Esophagus (tissue), 2 donors: ENCODE data around the gene AKR1C3. TPM values are rescaled to one million over a fixed set of nuclear protein-coding genes. Genes with fewer than 3 reads are reported as not detected.
"Not testable (repeated sequence)": the region's sequence is repeated elsewhere in the genome, so short reads cannot be mapped to it uniquely, and the experiment has no call there.

ENCODE experiments used
- H3K27ac ChIP-seq, 2 donors: one replicate each; pipeline ENCODE4 v1.5.1; 2013; ENCODE audit warnings: low read depth in 2 of 2, mild to moderate bottlenecking in 2 of 2, inconsistent platforms in 1 of 2, low read length in 1 of 2, moderate library complexity in 1 of 2
- H3K27me3 ChIP-seq, 2 donors: one replicate each; pipeline ENCODE4 v1.6.1; 2013; ENCODE audit warnings: low read length in 2 of 2, control low read depth in 1 of 2, mild to moderate bottlenecking in 1 of 2; ENCODE audit not compliant: insufficient read depth in 2 of 2, control insufficient read depth in 1 of 2
- H3K36me3 ChIP-seq, 2 donors: one replicate each; pipeline ENCODE4 v1.6.1; 2013; ENCODE audit warnings: low read length in 1 of 2; ENCODE audit not compliant: control insufficient read depth in 2 of 2, insufficient read depth in 2 of 2
- H3K4me1 ChIP-seq, 2 donors: one replicate each; pipeline ENCODE4 v1.6.1; 2013; ENCODE audit warnings: low read length in 1 of 2; ENCODE audit not compliant: control insufficient read depth in 2 of 2, insufficient read depth in 2 of 2
- H3K4me3 ChIP-seq, 2 donors: one replicate each; pipeline ENCODE4 v1.5.1; 2013; ENCODE audit warnings: low read length in 2 of 2, mild to moderate bottlenecking in 2 of 2, low read depth in 1 of 2, moderate library complexity in 1 of 2
- H3K9me3 ChIP-seq, 2 donors: one replicate each; pipeline ENCODE4 v1.6.1; 2013; ENCODE audit warnings: mild to moderate bottlenecking in 2 of 2, low read depth in 1 of 2, low read length in 1 of 2, moderate library complexity in 1 of 2; ENCODE audit not compliant: control insufficient read depth in 2 of 2, insufficient read depth in 1 of 2
- WGBS, 2 donors: extraction: QIAGEN DNeasy Blood & Tissue Kit; methylation state at CpG; one replicate each; pipeline ENCODE4 v1.1.7; 2013; 5-methylcytosine and 5-hydroxymethylcytosine counted together
- polyA plus RNA-seq, 2 donors: library from polyadenylated mRNA; stranded (reverse); fragments of 200-250 nt; gene quantifications; one replicate each; pipeline ENCODE4 v1.2.3, GENCODE V29; 2013
- donor health status: healthy with polysubstance abuse.
- donor health status: Bipolar disorder and iron deficiency.

The AKR1C3 gene
- polyA plus RNA-seq, 2 donors, result 20.9 to 38.5 TPM

DNA sequence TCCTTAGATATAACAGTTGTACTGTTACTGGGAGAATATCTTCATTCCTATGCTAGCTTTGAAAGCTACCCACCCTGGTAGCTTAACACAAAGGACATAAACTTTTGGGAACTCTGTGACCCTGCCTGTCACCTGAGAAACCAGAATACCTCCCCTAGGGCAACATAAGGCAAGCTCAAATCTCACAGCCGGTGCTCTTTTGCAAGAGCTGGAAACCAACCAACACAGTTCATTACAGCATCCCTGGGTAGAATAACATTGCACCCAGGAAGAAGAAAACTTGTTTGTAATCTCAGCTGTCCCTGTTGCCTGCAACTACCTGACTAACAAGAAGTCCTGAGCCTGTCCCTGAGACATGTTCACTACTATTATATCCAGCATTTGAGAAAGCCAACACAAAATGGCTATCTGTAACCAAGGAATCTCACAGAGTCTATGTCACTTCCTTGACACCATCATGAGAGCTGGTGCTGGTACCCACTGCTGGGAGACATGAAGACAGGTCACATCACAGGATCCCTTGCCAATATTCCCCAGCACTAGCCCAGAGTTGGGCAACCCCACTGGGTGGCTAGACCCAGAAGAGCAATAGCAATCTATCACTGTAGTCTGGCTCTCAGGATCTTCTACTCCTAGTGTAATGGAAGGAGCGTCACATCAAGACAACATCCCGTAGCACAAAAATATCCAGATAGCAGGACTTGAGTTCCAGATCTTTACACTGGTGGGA lies 31.3 kb downstream of the AKR1C3 start:
- no peak overlapping the region for H3K4me3 ChIP-seq
- no peaks in the 10 kb centered on the region for H3K36me3 ChIP-seq
- no peak overlapping the region for H3K27ac ChIP-seq
- H3K27me3 ChIP-seq, result no peaks in the 10 kb centered on the region
- no peaks in the 10 kb centered on the region for H3K9me3 ChIP-seq
- WGBS, 2 donors, result 74 to 77% methylated on average over 3 of the region's 3 CpGs
- no peaks in the 10 kb centered on the region for H3K4me1 ChIP-seq

DNA sequence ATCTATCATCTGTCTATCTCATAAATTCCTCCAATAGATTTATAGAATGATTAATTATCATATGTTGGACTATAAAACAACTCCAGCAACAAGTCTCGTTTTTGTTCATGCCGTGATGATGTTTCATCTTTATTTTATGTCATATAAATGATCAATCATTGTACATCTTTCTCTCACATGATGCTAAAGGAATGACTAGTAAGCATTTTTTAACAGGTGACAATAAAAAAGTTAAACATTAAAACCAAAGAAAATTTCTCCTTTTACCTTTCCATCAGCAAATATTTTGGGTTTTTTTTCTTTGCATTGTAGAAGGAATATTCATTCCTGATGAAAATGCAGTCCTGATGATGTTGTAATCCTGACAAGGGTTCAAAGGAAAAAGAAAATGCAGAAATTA lies 41.4 kb downstream of the AKR1C3 start:
- 77 to 81% methylated on average over 2 of the region's 2 CpGs for WGBS, 2 donors
- no peaks in the 10 kb centered on the region for H3K27me3 ChIP-seq
- no peak overlapping the region for H3K4me3 ChIP-seq
- no peaks in the 10 kb centered on the region for H3K36me3 ChIP-seq
- H3K27ac ChIP-seq, result no peak overlapping the region
- peaks cover 0 to 3% of the 10 kb centered on the region in 2 donors for H3K9me3 ChIP-seq
- H3K4me1 ChIP-seq, result no peaks in the 10 kb centered on the region

DNA sequence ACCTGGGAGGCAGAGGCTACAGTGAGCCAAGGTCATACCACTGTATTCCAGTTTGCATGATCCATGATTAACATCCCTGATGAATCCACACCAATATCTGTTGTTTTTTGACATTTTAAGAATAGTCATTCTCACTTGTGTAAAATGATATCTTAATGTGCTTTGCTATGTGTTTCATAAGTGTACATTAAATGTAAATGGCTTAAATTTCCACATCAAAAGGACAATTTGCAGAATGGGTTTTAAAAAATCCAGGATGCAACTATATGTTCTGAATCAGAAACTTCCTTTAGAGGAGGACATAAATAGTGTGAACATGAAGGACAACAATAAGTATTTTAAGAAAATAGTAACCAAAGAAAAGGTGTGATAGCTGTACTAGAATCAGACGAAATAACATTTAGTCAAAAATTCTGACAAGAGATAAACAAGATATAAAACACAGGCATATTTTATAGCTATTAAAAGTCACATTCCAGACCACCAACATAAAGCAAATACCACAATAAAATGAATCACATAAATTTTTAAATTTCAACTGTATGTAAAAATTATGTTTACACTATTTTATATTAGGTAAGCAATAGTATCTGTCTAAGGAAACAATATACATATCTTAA lies 42.4 kb downstream of the AKR1C3 start:
- Histone ChIP-seq H3K4me3 (no peak overlapping the region), H3K27ac (no peak overlapping the region), H3K4me1 (no peaks in the 10 kb centered on the region), H3K36me3 (no peaks in the 10 kb centered on the region), H3K27me3 (no peaks in the 10 kb centered on the region), H3K9me3 (peaks cover 2 to 3% of the 10 kb centered on the region in 2 donors)
- 86 to 93% methylated on average over 1 of the region's 1 CpG for WGBS, 2 donors

DNA sequence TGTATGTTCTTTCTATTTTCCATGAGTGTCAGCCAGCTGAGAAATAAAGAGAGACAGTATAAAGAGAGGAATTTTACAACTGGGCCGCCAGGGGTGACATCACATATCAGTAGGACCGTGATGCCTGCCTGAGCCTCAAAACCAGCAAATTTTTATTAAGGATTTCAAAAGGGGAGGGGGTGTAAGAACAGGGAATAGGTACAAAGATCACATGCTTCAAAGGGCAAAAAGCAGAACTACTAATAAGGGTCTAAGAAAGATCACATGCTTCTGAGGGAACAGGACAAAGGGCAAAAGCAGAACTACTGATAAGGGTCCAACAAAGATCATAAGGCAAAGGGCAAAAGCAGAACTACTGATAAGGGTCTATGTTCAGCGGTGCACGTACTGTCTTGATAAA lies 43.5 kb downstream of the AKR1C3 start:
- not testable (repeated sequence) for H3K27ac ChIP-seq
- WGBS, 2 donors, result 39 to 45% methylated on average over 4 of the region's 4 CpGs

DNA sequence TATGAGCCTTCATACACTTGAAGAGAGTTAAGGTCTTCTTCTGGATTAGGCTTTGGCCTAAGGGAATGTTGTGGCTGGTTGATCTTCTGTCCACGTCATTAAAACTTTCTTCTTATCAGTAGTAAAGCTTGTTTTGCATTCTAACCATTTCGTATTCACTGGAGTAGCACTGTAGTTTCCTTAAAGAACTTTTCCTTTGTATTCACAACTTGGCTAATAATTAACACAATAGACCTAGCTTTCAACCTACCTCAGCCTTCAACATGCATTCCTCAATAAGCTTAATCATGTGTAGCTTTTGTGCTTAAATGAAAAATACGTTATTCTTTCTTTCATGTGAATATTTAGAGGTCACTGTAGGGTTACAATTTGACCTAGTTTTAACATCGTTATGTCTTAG lies 48.0 kb downstream of the AKR1C3 start:
- Histone ChIP-seq H3K4me3 (no peak overlapping the region), H3K36me3 (no peaks in the 10 kb centered on the region), H3K27ac (no peak overlapping the region), H3K9me3 (peaks cover 0 to 2% of the 10 kb centered on the region in 2 donors), H3K27me3 (no peaks in the 10 kb centered on the region), H3K4me1 (no peaks in the 10 kb centered on the region)
- WGBS, 2 donors, result 34 to 60% methylated on average over 4 of the region's 4 CpGs

More for the DNA sequence above, 43.5 kb downstream of the AKR1C3 start:
- not testable (repeated sequence) for H3K9me3 ChIP-seq, H3K36me3 ChIP-seq, H3K4me3 ChIP-seq, H3K27me3 ChIP-seq, H3K4me1 ChIP-seq

DNA sequence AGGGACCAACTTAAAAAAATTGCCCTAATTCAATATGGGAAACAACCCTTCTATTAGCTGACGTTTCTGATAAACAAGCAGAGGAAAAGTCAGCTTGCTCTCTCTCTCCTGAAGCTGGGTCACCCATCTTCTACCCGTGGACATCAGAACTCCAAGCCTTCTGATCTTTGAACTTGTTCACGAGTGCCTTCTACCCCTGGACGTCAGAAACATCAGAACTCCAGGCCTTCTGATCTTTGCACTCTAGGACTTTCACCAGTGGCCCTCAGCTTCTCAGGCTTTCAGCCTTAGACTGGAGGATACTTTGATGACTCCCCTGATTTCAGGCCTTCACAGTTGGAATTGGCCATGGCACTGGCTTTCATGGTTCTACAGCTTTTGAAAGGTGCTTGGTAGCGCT lies 48.9 kb downstream of the AKR1C3 start:
- H3K27me3 ChIP-seq, result no peaks in the 10 kb centered on the region
- H3K9me3 ChIP-seq, result peaks cover 0 to 2% of the 10 kb centered on the region in 2 donors
- H3K36me3 ChIP-seq, result no peaks in the 10 kb centered on the region
- WGBS, 2 donors, result 65 to 78% methylated on average over 5 of the region's 5 CpGs
- H3K4me3 ChIP-seq, result no peak overlapping the region
- no peaks in the 10 kb centered on the region for H3K4me1 ChIP-seq
- no peak overlapping the region for H3K27ac ChIP-seq

DNA sequence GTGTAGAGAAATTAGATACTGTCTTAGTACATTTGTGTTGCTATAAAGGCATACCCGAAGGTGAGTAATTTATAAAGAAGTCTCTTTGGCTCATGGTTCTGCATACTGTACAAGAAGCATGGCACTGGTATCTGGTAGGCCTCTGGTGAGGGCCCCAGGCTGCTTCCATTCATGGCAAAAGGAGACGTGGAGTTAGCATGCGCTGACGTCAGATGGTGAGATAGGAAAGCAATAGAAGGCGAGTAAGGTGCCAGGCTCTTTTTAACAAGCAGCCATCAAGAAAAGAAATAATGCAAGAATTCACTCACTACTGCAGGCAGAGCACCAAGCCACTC lies 52.7 kb downstream of the AKR1C3 start:
- H3K27ac ChIP-seq, result no peak overlapping the region
- H3K4me3 ChIP-seq, result no peak overlapping the region
- no peaks in the 10 kb centered on the region for H3K36me3 ChIP-seq
- WGBS, 2 donors, result 73 to 88% methylated on average over 5 of the region's 5 CpGs
- H3K4me1 ChIP-seq, result no peaks in the 10 kb centered on the region
- H3K9me3 ChIP-seq, result no peaks in the 10 kb centered on the region
- no peaks in the 10 kb centered on the region for H3K27me3 ChIP-seq

DNA sequence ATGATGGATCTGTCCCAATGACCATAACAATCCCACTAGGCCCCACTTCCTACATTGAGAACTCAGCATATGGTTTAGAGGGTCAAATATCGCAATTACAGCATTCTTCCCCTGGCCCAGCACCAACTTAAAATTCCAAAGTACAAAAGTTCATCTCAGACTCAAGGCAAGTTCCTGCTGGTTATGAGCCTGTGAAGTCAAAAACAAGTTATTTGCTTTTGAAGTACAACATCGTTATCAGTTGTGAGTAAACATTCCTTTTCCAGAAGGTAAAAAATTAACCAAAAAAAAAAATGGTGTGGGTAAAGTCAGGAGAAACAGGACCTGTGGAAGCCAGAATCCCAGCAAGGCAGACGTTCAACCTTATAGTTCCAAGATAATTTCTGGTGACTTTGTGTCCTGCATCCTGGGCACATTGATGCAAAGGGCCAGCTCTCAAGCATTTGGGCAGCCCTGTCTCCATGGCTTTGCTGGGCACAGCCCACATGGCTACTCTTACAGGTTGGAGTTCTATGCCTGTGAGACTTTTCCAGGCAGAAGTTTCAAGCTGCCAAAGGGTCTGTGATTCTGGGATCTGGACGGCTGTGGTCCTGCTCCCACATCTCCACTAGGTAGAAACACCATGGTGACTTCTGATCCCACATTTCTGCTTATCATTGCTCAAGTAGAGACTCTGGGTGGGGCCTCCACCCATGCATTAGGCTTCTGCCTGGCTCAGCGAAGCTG lies 53.2 kb downstream of the AKR1C3 start:
- H3K9me3 ChIP-seq, result no peaks in the 10 kb centered on the region
- H3K4me3 ChIP-seq, result no peak overlapping the region
- H3K27me3 ChIP-seq, result no peaks in the 10 kb centered on the region
- H3K36me3 ChIP-seq, result no peaks in the 10 kb centered on the region
- WGBS, 2 donors, result 58 to 69% methylated on average over 5 of the region's 5 CpGs
- no peak overlapping the region for H3K27ac ChIP-seq
- no peaks in the 10 kb centered on the region for H3K4me1 ChIP-seq

DNA sequence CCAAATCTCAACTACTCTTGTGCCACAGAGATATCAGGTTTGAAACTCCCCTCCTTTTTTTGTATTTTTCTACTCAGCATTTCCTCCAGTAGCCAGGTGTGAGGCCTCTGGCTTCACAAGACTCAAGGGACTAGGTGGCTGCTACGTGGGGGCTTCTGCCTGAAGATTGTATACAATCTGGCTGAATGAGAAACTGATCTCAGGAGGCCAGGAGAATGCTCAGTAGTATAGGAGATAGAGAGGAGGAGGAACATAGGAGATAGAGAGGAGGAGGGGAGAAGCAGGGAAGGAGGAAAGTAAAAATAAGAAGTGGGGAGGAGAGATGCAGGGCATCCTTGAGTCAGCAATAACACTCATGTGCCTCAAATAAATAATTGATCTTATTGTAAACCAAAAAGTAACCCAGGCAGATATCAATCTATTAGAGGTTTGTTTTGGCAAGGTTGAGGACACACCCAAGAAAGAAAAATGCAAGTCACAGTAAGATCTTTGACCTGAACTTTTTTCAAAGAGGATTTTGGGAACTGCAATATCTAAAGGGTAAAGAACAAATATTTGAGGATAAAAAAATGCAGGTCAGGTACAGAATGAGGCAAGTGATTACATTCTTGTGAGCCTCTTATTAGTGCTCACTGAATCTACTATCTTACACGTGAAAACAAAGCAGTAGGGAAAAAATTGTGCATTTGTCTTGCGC lies 53.9 kb downstream of the AKR1C3 start:
- no peaks in the 10 kb centered on the region for H3K4me1 ChIP-seq
- no peak overlapping the region for H3K4me3 ChIP-seq
- WGBS, 2 donors, result 50 to 60% methylated on average over 3 of the region's 3 CpGs
- no peaks in the 10 kb centered on the region for H3K36me3 ChIP-seq
- peaks cover 0 to 2% of the 10 kb centered on the region in 2 donors for H3K27me3 ChIP-seq
- H3K27ac ChIP-seq, result no peak overlapping the region
- no peaks in the 10 kb centered on the region for H3K9me3 ChIP-seq
